HL-60 (cell line): ENCODE measurements around the gene IL27RA.

Source experiments
- TF ChIP-seq, protein P1 (sequence below): IDR thresholded peaks from one replicate; pipeline ENCODE4 v1.5.1; 2011; ENCODE audit warnings: low read length, control low read depth, inconsistent platforms; ENCODE audit not compliant: insufficient read depth
- TF ChIP-seq, protein P2 (sequence below): IDR thresholded peaks from 2 replicates; pipeline ENCODE4 v1.6.1; 2012; ENCODE audit warnings: low read depth; ENCODE audit not compliant: insufficient replicate concordance

DNA sequence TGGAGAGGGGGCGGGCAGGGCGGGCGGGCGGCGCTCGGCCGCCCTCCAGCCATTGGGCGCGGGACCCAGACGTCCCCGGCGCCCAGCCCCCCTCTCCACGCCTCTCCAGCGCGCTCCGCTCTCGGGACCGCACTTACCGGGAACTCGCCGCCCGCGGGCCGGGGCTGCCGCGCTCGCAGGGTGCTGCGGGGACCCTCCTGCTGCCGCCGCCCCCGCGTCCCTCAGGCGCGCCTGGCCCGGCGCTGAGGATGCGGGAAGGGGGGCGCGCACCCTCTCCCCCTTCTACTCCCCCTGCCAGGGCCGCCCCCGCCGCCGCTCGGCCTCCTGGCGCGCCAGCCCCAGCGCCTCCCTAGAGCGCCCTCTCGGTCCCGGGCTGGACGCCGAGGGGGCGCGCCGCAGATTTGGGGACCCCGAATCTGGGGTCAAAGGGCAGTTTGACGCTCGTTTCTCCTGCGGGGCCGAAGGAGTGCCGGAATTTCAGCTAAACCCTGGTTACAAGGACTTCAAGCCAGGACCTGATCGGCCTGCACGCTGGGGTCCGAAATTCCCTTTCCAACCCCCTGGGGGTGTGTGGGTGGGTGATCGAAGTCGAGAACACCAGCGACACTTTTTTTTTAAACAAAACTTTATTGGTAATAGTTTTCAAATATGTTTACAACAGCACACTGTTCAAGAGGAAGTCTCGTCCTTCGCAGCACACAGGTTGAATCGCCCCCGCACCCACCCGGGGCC is 59.7 kb downstream of the IL27RA start:
- TF ChIP-seq, protein P1, sequence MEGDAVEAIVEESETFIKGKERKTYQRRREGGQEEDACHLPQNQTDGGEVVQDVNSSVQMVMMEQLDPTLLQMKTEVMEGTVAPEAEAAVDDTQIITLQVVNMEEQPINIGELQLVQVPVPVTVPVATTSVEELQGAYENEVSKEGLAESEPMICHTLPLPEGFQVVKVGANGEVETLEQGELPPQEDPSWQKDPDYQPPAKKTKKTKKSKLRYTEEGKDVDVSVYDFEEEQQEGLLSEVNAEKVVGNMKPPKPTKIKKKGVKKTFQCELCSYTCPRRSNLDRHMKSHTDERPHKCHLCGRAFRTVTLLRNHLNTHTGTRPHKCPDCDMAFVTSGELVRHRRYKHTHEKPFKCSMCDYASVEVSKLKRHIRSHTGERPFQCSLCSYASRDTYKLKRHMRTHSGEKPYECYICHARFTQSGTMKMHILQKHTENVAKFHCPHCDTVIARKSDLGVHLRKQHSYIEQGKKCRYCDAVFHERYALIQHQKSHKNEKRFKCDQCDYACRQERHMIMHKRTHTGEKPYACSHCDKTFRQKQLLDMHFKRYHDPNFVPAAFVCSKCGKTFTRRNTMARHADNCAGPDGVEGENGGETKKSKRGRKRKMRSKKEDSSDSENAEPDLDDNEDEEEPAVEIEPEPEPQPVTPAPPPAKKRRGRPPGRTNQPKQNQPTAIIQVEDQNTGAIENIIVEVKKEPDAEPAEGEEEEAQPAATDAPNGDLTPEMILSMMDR, result no peak
- TF ChIP-seq, protein P2, sequence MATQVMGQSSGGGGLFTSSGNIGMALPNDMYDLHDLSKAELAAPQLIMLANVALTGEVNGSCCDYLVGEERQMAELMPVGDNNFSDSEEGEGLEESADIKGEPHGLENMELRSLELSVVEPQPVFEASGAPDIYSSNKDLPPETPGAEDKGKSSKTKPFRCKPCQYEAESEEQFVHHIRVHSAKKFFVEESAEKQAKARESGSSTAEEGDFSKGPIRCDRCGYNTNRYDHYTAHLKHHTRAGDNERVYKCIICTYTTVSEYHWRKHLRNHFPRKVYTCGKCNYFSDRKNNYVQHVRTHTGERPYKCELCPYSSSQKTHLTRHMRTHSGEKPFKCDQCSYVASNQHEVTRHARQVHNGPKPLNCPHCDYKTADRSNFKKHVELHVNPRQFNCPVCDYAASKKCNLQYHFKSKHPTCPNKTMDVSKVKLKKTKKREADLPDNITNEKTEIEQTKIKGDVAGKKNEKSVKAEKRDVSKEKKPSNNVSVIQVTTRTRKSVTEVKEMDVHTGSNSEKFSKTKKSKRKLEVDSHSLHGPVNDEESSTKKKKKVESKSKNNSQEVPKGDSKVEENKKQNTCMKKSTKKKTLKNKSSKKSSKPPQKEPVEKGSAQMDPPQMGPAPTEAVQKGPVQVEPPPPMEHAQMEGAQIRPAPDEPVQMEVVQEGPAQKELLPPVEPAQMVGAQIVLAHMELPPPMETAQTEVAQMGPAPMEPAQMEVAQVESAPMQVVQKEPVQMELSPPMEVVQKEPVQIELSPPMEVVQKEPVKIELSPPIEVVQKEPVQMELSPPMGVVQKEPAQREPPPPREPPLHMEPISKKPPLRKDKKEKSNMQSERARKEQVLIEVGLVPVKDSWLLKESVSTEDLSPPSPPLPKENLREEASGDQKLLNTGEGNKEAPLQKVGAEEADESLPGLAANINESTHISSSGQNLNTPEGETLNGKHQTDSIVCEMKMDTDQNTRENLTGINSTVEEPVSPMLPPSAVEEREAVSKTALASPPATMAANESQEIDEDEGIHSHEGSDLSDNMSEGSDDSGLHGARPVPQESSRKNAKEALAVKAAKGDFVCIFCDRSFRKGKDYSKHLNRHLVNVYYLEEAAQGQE, result no peak
